GM18520 (cell line): Measurements from ENCODE around the gene TRMT44.
"Not testable (repeated sequence)": the region's sequence is repeated elsewhere in the genome, so short reads cannot be mapped to it uniquely, and the experiment has no call there.

Experiments used
- ATAC-seq: cut with Tn5 transposase; IDR thresholded peaks from one replicate; pipeline ENCODE4 v1.9.1; 2021; ENCODE audit not compliant: unreplicated experiment

The TRMT44 gene

GRCh38 chr4:8510191-8510590 is 69.6 kb downstream of the TRMT44 start:
- ATAC-seq, result no peak

GRCh38 chr4:8510611-8511285 is 70.2 kb downstream of the TRMT44 start:
- ATAC-seq, result no peak

- ATAC-seq, result no peak
These were observed 71.9 kb downstream of the TRMT44 start for GRCh38 chr4:8512510-8512909.

- not testable (repeated sequence) for ATAC-seq
These were observed 72.5 kb downstream of the TRMT44 start for GRCh38 chr4:8513080-8513479.

- no peak for ATAC-seq
These were observed 73.4 kb downstream of the TRMT44 start for GRCh38 chr4:8513931-8514330.

GRCh38 chr4:8514391-8514790 is 73.8 kb downstream of the TRMT44 start:
- no peak for ATAC-seq

GRCh38 chr4:8515316-8516060 is 74.9 kb downstream of the TRMT44 start:
- ATAC-seq, result no peak

- no peak for ATAC-seq
These were observed 75.5 kb downstream of the TRMT44 start for GRCh38 chr4:8516061-8516573.

GRCh38 chr4:8516996-8517550 is 76.5 kb downstream of the TRMT44 start:
- no peak for ATAC-seq

- ATAC-seq, result no peak
These were observed 77.4 kb downstream of the TRMT44 start for GRCh38 chr4:8517946-8518345.

- ATAC-seq, result no peak
These were observed 81.9 kb downstream of the TRMT44 start for GRCh38 chr4:8522160-8523120.

- no peak for ATAC-seq
These were observed 82.6 kb downstream of the TRMT44 start for GRCh38 chr4:8523175-8523574.

- ATAC-seq, result no peak
These were observed 83.2 kb downstream of the TRMT44 start for GRCh38 chr4:8523766-8524165.

GRCh38 chr4:8524595-8525382 is 84.2 kb downstream of the TRMT44 start:
- ATAC-seq, result no peak

- ATAC-seq, result no peak
These were observed 85.0 kb downstream of the TRMT44 start for GRCh38 chr4:8525383-8526120.
